Kasumi-1 (cell line): ENCODE results near the gene LARGE1.

Source experiments
- DNase-seq, 2 experiments: peaks; one replicate each; lab custom pipeline; 2025; lab: John Stamatoyannopoulos, UW

The LARGE1 gene

GRCh38 chr22:33722816-33723215, 197.5 kb downstream of the LARGE1 start:
- DNase-seq: no peak

GRCh38 chr22:33720166-33720878, 200.0 kb downstream of the LARGE1 start:
- DNase-seq: no peak

GRCh38 chr22:33717694-33718396, 202.4 kb downstream of the LARGE1 start:
- DNase-seq: no peak

DNA sequence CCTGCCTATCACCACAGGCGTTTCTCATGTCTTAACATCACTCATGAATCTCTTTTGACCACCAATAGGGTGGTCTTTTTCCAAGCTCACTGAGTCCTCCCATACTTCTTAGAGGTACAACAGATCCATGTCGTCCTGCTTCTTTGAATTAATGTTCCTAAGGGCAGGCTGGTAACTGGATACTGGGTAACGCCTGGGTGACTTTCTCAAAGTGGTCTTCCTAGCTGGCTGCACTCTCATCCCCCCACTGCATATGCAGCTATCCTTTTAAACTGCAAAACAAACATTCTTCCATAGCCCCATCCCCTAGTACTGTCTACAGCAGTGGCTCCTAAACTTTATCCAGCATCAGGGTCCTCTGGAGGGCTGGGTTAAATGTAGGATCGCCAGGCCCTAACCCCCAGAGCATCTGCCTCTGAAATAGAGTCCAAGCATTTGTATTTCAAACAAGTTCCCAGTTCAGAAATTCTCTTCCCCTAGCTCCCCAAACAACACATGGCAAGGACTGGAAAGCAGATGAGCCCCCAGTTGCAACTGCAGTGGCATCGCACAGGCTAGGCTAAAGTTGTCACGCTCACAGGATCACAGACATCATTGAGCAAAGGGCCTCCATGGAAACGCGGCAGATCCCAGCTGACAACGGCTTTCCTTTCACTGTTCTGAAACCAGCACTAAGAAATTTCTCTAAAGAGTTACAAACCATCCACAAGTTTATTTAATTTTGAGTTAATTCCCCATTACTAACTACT, 204.9 kb downstream of the LARGE1 start:
- no peak for DNase-seq

GRCh38 chr22:33710326-33710725, 209.9 kb downstream of the LARGE1 start:
- DNase-seq: no peak

DNA sequence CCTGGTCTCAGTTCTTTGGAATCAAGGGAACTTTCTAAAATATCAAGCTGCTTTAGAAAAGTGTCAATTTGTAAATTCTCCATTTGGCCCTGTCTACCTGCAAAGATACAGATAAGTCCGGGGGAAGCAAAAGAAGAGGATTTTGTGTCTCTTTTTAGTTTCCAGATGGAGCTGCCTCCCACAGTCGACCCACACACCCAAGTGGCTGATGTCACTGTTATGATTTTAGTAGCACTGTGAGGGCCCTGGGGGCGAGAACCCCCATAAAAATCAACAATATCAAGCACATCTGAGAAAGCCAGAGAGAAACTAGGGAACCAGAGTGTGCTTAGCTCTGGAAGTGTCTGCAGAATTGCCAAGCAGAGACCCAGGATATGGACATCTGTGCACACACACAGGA, 212.7 kb downstream of the LARGE1 start:
- no peak for DNase-seq

DNA sequence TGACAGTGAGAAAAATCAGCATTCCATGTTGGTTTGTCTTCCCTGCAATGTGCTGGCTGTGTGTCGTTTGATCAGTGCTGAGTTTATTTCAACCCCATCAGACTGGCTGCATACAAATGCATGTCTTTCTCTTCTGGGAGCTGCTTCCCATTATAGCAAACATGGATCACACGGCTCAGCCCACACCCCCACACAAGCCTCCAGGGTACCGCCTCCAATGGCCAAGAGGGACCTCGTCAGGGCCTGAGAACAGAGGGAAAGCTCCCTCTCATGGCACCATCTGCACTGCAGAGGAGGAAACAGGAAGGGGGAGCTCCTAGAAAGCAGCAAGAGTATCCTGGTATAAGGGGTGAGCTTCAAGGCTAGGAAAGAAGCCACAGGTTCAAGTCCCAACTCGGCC, 214.2 kb downstream of the LARGE1 start:
- no peak for DNase-seq

GRCh38 chr22:33699176-33699575, 221.1 kb downstream of the LARGE1 start:
- no peak for DNase-seq

GRCh38 chr22:33697640-33698039, 222.6 kb downstream of the LARGE1 start:
- DNase-seq: no peak

- DNase-seq: no peak
Observed at GRCh38 chr22:33691057-33691630, 229.1 kb downstream of the LARGE1 start.

DNA sequence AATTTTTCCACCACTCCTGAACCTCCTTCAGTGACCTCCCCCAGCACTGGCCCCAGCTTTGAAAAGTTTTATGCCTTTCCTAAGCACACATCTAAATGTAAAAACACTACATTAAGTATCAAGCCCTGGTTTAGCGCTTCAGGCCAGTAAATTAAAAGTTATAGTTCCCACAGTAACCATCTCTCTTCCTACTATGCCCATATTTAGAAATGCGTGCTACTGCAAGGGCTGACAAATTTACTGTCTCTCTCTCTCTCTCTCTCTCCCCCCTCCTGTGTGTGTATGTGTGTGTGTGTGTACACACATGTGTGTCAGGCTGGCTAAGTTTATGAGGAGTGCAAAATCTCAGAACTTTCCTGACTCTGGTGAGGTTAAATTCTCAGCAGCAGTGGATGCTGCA, 231.4 kb downstream of the LARGE1 start:
- DNase-seq: no peak

DNA sequence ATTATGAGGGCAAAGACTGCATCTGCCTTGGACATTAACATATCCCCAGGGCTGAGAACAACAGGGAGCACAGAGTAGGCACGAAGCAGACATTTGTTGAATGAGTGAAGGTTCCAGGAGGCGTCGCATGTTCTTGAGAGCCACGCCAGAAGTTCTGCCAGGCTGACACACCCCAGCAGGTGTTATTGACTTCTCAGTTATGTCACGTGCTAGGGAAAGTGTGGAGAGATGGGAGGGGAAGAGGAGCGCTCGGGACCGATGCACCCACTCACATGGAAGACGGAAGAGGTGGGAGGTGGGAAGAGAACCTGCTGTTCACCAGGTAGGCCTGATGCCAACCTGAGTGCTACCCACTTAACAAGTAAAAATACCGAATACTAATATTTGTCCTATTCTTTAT, 232.8 kb downstream of the LARGE1 start:
- no peak for DNase-seq

DNA sequence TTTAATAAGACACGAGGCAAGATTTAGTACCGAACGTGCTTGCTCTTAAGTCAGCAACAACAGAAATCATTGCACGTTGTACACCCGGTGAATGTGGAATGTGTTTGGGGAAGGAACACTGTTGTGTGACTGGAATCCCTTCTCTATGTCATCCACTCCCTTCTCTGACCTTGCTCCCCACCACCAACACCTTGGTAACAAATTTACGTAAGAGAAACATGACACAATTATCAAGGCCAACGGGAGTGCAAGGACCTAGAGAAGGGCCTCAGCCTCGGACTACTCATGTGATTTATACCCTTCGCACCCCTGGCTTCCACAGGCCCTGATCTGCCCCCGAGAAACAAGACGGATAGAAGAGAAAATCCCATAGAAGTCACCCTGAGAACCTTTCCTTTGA, 236.2 kb downstream of the LARGE1 start:
- DNase-seq: no peak

DNA sequence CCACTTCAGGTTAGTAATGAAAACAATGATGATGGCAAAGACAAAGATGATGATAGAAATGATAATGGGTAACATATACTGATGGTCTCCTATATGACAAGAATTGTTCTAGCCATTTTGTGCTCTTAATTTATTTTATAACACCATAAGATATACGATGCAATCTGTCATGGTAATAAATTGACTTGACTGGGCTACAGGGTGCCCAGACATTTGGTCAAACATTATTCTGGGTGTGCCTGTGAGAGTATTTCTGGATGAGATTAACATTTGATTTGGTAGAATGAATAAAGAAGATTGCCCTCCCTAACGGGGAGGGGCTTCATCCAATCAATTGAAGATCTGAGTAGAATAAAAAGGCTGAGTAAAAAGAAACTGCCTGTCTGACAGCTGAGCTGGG, 237.3 kb downstream of the LARGE1 start:
- DNase-seq: no peak

GRCh38 chr22:33680632-33681031, 239.6 kb downstream of the LARGE1 start:
- DNase-seq: no peak

- no peak for DNase-seq
Observed at GRCh38 chr22:33678523-33678922, 241.8 kb downstream of the LARGE1 start.

GRCh38 chr22:33677536-33677935, 242.7 kb downstream of the LARGE1 start:
- no peak for DNase-seq

DNA sequence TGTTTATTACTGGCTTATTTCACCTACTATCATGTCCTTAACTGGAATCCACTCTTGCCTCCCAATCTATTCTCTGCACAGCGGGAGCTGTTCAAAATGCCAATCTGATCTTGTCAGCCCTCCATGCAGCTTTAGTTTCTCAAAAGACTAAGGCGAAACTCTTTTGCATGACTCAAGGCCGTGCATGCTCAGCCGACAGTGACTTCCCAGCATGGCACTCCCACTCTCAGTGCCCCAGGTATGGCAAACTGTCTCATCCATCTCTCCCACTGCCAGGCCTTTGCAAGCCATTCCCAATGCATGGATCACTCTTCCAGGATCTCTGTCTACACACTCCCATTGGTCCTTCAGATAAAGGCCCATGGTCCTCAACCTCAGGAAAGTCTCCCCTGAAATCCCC, 245.9 kb downstream of the LARGE1 start:
- no peak for DNase-seq

GRCh38 chr22:33669746-33670145, 250.5 kb downstream of the LARGE1 start:
- no peak for DNase-seq

- DNase-seq: no peak
Observed at GRCh38 chr22:33666961-33667619, 253.2 kb downstream of the LARGE1 start.

DNA sequence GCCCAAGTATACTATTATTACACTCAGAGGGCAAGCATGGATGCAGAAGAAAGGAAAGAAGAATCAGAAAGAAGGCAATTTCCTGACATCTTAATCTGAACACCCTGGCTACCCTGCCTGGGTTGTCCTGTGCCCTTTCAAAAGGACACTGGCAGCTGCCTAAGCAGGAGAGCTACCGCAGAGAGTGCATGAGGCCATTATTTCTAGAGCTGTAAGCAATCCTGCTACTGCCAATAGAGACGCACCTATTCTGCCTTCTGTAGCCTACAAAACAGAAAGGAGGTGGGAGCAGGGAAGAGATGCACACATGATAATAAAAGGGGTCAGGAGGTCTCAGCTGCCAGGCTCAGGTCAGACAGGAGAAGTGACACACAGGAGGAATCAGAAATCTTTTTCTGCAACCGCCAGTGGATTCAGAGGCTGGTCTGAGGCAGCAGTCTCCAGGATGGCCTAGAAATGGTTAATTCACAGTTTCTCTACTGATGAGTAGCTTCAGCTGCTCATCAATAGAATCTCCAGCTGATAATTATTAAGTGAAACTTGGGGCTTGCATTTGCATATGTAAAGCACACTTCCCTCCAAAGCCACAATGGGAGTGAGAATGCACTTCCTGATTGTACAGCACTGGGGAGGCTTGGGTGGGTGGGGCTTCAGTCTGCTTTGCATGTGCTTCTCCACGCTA, 253.9 kb downstream of the LARGE1 start:
- no peak for DNase-seq

DNA sequence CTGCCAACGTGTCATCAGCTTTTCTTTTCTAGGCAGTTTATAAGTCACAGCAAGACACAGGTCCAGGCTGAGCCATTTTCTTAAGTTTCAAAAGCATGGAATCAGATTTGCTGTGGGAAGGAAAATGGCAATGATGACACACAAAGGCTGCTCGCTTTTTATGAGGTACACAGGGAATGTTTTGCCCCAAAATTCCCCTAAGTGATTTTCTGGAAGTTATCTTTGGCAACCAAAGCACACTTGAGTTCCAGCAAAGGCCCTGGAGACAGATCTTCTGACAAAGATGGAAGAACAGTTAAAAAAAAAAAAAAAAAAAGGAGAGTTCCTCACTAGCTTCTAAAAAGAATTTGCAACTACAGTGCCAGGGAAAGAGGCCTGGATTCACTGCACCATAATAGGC, 260.8 kb downstream of the LARGE1 start:
- no peak for DNase-seq
